A549 (cell line): Measurements from ENCODE around the gene SORL1. TPM values are rescaled to one million over a fixed set of nuclear protein-coding genes. Genes with fewer than 3 reads are reported as not detected.
A peak's percentile ranks its signal among the peaks of the same experiment; 100 is the strongest.

ENCODE experiments used
- ATAC-seq, 2 experiments: fragments of 200-7000 bp in 1 of 2; fragments of >200 bp in 1 of 2; cut with Nextera tagmentation in 1 of 2; cut with Tn5 transposase in 1 of 2; 3 replicates each; pipeline versions ENCODE4 v1.8.0 to v1.9.1; 2018 to 2020; ENCODE audit warnings: mild to moderate bottlenecking in 1 of 2, moderate library complexity in 1 of 2
- CTCF ChIA-PET: fragments of 300-600 bp; sonication (Branson Sonifier 250); formaldehyde crosslinking; extraction: SDS; loops from one replicate; lab custom pipeline; 2021; ENCODE audit warnings: antibody characterized with exemption, inconsistent platforms; lab: Yijun Ruan, JAX
- POLR2A ChIA-PET: fragments of 350-600 bp; formaldehyde crosslinking; extraction: SDS; loops from one replicate; lab custom pipeline; 2021; ENCODE audit warnings: antibody characterized with exemption, inconsistent platforms; lab: Yijun Ruan, JAX
- DNase-seq, 2 experiments: peaks; one replicate each; pipeline versions ENCODE4 v3.0.0 to v3.0.0-alpha.2; 2011 to 2016; ENCODE audit warnings: low read depth in 1 of 2, low spot score in 1 of 2
- FAIRE-seq: peaks from 2 replicates; lab custom pipeline; 2011; peaks lifted over from hg19 to GRCh38; lab: Jason Lieb, UNC
- H3K27ac ChIP-seq, 2 experiments: fragments of >200 bp; sonication (Bioruptor Twin); formaldehyde crosslinking; 3 replicates each; pipeline ENCODE4 v1.5.1; 2016 to 2017
- H3K4me1 ChIP-seq: fragments of >200 bp; sonication (Bioruptor Twin); formaldehyde crosslinking; 3 replicates; pipeline ENCODE4 v1.6.1; 2016
- H3K4me2 ChIP-seq: fragments of >200 bp; sonication (Bioruptor Twin); formaldehyde crosslinking; 3 replicates; pipeline ENCODE4 v1.6.1; 2016
- H3K4me3 ChIP-seq: fragments of >200 bp; sonication (Bioruptor Twin); formaldehyde crosslinking; 3 replicates; pipeline ENCODE4 v1.5.1; 2016
- H3K9me3 ChIP-seq: fragments of >200 bp; sonication (Bioruptor Twin); formaldehyde crosslinking; 3 replicates; pipeline ENCODE4 v1.6.1; 2016
- BHLHE40 ChIP-seq: IDR thresholded peaks from 2 replicates; pipeline ENCODE4 v1.6.1; 2012; ENCODE audit warnings: low read depth, low read length, inconsistent platforms
- CBX2 ChIP-seq: fragments of 200-600 bp; sonication (generic); IDR thresholded peaks from 2 replicates; pipeline ENCODE4 v1.6.1; 2016; ENCODE audit warnings: low read depth, mild to moderate bottlenecking, borderline replicate concordance
- CTCF ChIP-seq: fragments of >200 bp; sonication (Bioruptor Twin); formaldehyde crosslinking; IDR thresholded peaks from 3 replicates; pipeline ENCODE4 v1.5.1; 2016
- EP300 ChIP-seq, 2 experiments: fragments of >200 bp; sonication (Bioruptor Twin); formaldehyde crosslinking; IDR thresholded peaks; 2 replicates in 1 of 2; 3 replicates in 1 of 2; pipeline ENCODE4 v1.6.1; 2016 to 2017
- GATA3 ChIP-seq: IDR thresholded peaks from 2 replicates; pipeline ENCODE4 v1.6.1; 2012; ENCODE audit warnings: borderline replicate concordance
- HDAC2 ChIP-seq: fragments of 200-600 bp; sonication (generic); IDR thresholded peaks from 2 replicates; pipeline ENCODE4 v1.6.1; 2016
- HMGXB4 ChIP-seq: fragments of 250-450 bp; sonication (Bioruptor Pico); IDR thresholded peaks from 2 replicates; pipeline ENCODE4 v1.5.0; 2021; ENCODE audit warnings: mild to moderate bottlenecking, moderate library complexity, borderline replicate concordance
- HOXB13 ChIP-seq: fragments of 250-450 bp; sonication (Bioruptor Pico); IDR thresholded peaks from 2 replicates; pipeline ENCODE4 v1.5.0; 2020; ENCODE audit warnings: low read depth, mild to moderate bottlenecking, moderate library complexity
- KDM1A ChIP-seq: fragments of 200-600 bp; sonication (generic); IDR thresholded peaks from 2 replicates; pipeline ENCODE4 v1.6.1; 2016; ENCODE audit warnings: low read depth, mild to moderate bottlenecking
- MAZ ChIP-seq: fragments of 150-350 bp; IDR thresholded peaks from 2 replicates; pipeline ENCODE4 v1.6.1; 2014; ENCODE audit warnings: antibody characterized with exemption, low read depth, low read length, borderline replicate concordance
- NPAS2 ChIP-seq: fragments of 250-450 bp; sonication (Bioruptor Pico); IDR thresholded peaks from 2 replicates; pipeline ENCODE4 v1.8.0; 2022; ENCODE audit warnings: mild to moderate bottlenecking, moderate library complexity, borderline replicate concordance
- PHF8 ChIP-seq: fragments of 200-600 bp; sonication (generic); IDR thresholded peaks from 2 replicates; pipeline ENCODE4 v1.6.1; 2016; ENCODE audit warnings: low read depth, mild to moderate bottlenecking, antibody characterized with exemption, moderate library complexity, borderline replicate concordance
- RARB ChIP-seq: fragments of 250-450 bp; sonication (Bioruptor Pico); IDR thresholded peaks from 2 replicates; pipeline ENCODE4 v1.8.0; 2021; ENCODE audit warnings: mild to moderate bottlenecking, moderate library complexity
- SREBF2 ChIP-seq: fragments of 450-650 bp; IDR thresholded peaks from 2 replicates; pipeline ENCODE4 v1.6.1; 2014; ENCODE audit warnings: mild to moderate bottlenecking, moderate library complexity
- ZC3H11A ChIP-seq: fragments of 450-650 bp; IDR thresholded peaks from 2 replicates; pipeline ENCODE4 v1.6.1; 2014; ENCODE audit warnings: antibody characterized with exemption, mild to moderate bottlenecking
- ZNF302 ChIP-seq: fragments of 250-450 bp; sonication (Bioruptor Pico); IDR thresholded peaks from 2 replicates; pipeline ENCODE4 v1.9.0; 2021; ENCODE audit warnings: inconsistent platforms, mild to moderate bottlenecking, moderate library complexity
- WGBS: methylation state at CpG from one replicate; pipeline ENCODE4 v1.1.6; 2017; ENCODE audit errors: missing lambda C conversion rate; 5-methylcytosine and 5-hydroxymethylcytosine counted together
- polyA plus RNA-seq, 4 experiments: library from polyadenylated mRNA; depleted of rRNA in 3 of 4; stranded (reverse); fragments of >200 nt; fragmentation: RNase III in 1 of 4; extraction: RNeasy Plus Mini Kit Qiagen cat#74134 plus additional on column Dnase treatment in 1 of 4; gene quantifications; 2 replicates in 3 of 4; 3 replicates in 1 of 4; pipeline ENCODE4 v1.2.3, GENCODE V29; 2011 to 2017
- TF ChIP-seq, protein P1 (sequence below): IDR thresholded peaks from 2 replicates; pipeline ENCODE4 v1.6.1; 2012

The SORL1 gene
- polyA plus RNA-seq, 2 of the 4 experiments (the other 2 are of a cell fraction): 0.45 to 3.8 TPM

- ATAC-seq (no peak), FAIRE-seq (no peak), DNase-seq (no peak)
- Histone ChIP-seq H3K4me2 (no peak overlapping the region), H3K4me1 (no peaks in the 10 kb centered on the region), H3K4me3 (no peak overlapping the region), H3K27ac (no peak overlapping the region), H3K9me3 (no peaks in the 10 kb centered on the region)
- WGBS: 37% methylated on average over 12 of the region's 12 CpGs
- CTCF ChIA-PET: no interaction called here
- POLR2A ChIA-PET: no interaction called here
- TF ChIP-seq HOXB13 (CRISPR knock-in tag): no peak
- no peak for TF ChIP-seq CBX2
- TF ChIP-seq ZC3H11A: no peak
- no peak for TF ChIP-seq SREBF2
- TF ChIP-seq NPAS2: no peak
- no peak for TF ChIP-seq BHLHE40
- TF ChIP-seq GATA3: no peak
- TF ChIP-seq PHF8: no peak
Measured at GRCh38 chr11:121650351-121651256, 198.5 kb downstream of the SORL1 start.

DNA sequence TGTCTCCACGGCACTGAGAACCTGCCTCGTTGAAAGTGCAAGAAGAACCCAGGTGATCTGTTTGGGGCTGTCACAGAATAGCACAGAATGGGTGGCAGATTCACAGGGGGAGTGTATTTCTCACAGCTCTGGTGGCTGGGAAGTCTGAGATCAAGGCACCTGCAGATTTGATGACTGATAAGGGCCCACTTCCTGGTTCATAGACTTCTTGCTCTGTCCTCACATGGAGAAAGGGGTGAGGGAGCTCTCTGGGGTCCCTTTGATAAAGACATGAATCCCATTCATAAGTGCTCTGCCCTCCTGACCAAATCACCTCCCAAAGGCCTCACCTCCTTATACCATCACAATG, 199.1 kb downstream of the SORL1 start:
- Histone ChIP-seq H3K4me1 (0 out of 3 replicates have a peak, but pooled peaks cover under 1% of the 10 kb centered on the region), H3K27ac (no peak overlapping the region)
- POLR2A ChIA-PET: no interaction called here
- 53% methylated on average over 2 of the region's 2 CpGs for WGBS
- TF ChIP-seq HDAC2 (no peak), ZNF302 (CRISPR knock-in tag) (no peak)
- TF ChIP-seq, all 56 proteins: peak for 0
- no peaks in the 10 kb centered on the region for H3K9me3 ChIP-seq
- CTCF ChIA-PET: interaction anchor here (1.8 kb wide), 1 partner anchor 855 kb away, joined by 12 read pairs; no protein-coding TSS in a partner anchor
- DNase-seq (no peak), FAIRE-seq (no peak), ATAC-seq (no peak)
- H3K4me2 ChIP-seq: no peak overlapping the region
- no peak overlapping the region for H3K4me3 ChIP-seq

DNA sequence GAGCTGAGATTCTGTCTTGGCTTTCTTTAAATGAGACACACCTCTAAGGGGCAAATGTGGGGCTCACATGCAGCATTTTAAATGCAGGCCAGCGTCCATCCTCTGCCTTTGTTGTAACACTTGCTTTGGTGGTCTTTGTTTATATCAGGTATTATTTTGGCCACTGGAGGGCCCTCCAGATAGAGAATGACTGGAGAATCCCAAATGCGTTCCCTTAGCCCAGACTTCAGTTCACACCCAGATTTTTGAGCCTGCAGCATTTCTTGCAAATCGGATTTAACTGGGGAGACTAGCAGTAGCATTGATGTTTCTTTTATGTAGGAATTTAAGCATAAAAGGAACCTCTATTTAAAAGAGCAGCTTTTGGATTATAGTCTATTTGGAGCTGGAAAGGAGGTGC, 200.9 kb downstream of the SORL1 start:
- Histone ChIP-seq H3K4me3 (no peak overlapping the region), H3K9me3 (no peaks in the 10 kb centered on the region), H3K27ac (no peak overlapping the region), H3K4me1 (0 out of 3 replicates have a peak, but pooled peaks cover 4% of the 10 kb centered on the region), H3K4me2 (no peak overlapping the region)
- ATAC-seq (no peak), DNase-seq (no peak)
- CTCF ChIA-PET: interaction anchor here (0.6 to 4.9 kb wide), 4 partner anchors 13 to 853 kb away, joined by 3 to 78 read pairs (median 8); no protein-coding TSS in a partner anchor
- WGBS: 30% methylated on average over 3 of the region's 3 CpGs
- TF ChIP-seq HDAC2: no peak
- TF ChIP-seq, all 56 proteins: peak for 0
- POLR2A ChIA-PET: no interaction called here
- FAIRE-seq: no peak

- ChIA-PET CTCF (interaction anchor here (0.6 to 4.9 kb wide), 12 partner anchors 9 to 926 kb away, joined by 3 to 78 read pairs (median 4); no protein-coding TSS in a partner anchor), POLR2A (no interaction called here)
- Histone ChIP-seq H3K4me3 (no peak overlapping the region), H3K27ac (no peak overlapping the region), H3K9me3 (no peaks in the 10 kb centered on the region), H3K4me2 (0 out of 3 replicates have a peak overlapping the region, but pooled peaks have one; percentile 88), H3K4me1 (0 out of 3 replicates have a peak, but pooled peaks cover 4% of the 10 kb centered on the region)
- ATAC-seq (no peak), FAIRE-seq (no peak), DNase-seq (no peak)
- TF ChIP-seq CTCF: no peak
- no peak for TF ChIP-seq KDM1A
- TF ChIP-seq MAZ: no peak
- TF ChIP-seq, protein P1, sequence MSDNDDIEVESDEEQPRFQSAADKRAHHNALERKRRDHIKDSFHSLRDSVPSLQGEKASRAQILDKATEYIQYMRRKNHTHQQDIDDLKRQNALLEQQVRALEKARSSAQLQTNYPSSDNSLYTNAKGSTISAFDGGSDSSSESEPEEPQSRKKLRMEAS: no peak
- no peak for TF ChIP-seq ZNF302 (CRISPR knock-in tag)
- no peak for TF ChIP-seq HMGXB4
- no peak for TF ChIP-seq EP300 (IDR thresholded peaks at IDR 0.05)
- no peak for TF ChIP-seq NPAS2
- TF ChIP-seq RARB (CRISPR knock-in tag): no peak
- 78% methylated on average over 8 of the region's 8 CpGs for WGBS
Measured at GRCh38 chr11:121654259-121654842, 202.2 kb downstream of the SORL1 start.
